HG03175 (cell line): ENCODE results near the gene SNX32.

Experiments used
- ATAC-seq: cut with Tn5 transposase; IDR thresholded peaks from one replicate; pipeline ENCODE4 v1.9.1; 2021; ENCODE audit warnings: mild to moderate bottlenecking, moderate library complexity; ENCODE audit not compliant: unreplicated experiment

The SNX32 gene

GRCh38 chr11:65854852-65855837, 21.4 kb downstream of the SNX32 start:
- ATAC-seq = no peak

GRCh38 chr11:65855927-65856363, 22.2 kb downstream of the SNX32 start:
- no peak for ATAC-seq

DNA sequence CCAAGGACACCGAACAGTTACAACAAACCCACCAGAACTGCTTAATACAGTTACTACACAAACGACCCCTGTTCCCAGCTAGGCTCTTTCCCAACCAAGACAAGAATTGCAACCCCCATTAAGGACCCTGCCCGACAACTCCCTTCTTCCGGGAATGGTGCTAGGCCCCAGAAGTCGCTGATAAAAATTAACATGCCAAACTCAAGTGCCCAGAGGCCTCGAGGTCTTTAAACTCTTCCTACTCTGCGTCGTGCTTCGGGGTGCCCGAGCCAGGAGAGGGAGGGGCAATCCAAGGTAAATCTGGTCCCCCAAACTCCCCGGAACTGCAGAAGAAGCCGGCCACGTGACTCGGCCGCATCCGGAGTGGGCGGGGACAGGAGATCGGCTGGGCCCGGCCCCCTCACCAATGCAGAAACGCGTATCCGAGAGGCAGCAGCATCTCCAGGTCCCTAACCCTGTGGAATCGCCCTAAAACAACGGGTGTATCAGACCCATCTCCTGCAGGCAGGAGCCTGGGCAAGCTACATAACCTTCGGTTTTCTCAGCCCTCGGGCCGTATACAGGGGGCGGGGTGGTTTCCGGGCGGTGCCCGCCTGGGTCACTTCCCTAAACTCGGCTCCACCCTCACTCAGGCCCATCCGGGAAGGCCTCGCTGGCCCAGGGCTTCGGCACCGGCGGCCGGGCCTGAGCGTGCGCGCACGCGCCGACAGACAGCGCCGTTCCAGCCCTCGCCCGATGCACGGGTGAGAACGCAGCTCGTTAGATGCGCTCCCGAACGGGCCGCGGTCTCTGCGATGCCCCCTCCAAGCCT, 23.1 kb downstream of the SNX32 start:
- peak; percentile 13 for ATAC-seq

DNA sequence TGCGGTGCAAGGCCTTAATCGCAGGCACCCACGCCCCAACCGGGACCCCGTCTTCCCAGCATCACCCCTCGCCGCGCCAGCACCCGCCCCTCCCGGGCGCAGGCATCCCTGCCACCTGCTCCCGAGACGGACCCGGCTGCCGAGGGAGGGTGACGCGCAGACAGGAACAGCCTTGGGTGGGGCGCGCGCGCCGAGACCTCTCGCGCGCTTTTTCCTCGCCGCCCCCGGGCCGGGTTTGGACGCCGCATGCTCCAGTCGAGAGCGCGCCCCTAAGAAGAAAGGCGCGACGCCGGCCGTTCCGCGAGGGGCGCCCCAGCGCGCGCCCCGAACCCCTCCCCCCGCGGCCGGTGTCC, 23.7 kb downstream of the SNX32 start:
- no peak for ATAC-seq

DNA sequence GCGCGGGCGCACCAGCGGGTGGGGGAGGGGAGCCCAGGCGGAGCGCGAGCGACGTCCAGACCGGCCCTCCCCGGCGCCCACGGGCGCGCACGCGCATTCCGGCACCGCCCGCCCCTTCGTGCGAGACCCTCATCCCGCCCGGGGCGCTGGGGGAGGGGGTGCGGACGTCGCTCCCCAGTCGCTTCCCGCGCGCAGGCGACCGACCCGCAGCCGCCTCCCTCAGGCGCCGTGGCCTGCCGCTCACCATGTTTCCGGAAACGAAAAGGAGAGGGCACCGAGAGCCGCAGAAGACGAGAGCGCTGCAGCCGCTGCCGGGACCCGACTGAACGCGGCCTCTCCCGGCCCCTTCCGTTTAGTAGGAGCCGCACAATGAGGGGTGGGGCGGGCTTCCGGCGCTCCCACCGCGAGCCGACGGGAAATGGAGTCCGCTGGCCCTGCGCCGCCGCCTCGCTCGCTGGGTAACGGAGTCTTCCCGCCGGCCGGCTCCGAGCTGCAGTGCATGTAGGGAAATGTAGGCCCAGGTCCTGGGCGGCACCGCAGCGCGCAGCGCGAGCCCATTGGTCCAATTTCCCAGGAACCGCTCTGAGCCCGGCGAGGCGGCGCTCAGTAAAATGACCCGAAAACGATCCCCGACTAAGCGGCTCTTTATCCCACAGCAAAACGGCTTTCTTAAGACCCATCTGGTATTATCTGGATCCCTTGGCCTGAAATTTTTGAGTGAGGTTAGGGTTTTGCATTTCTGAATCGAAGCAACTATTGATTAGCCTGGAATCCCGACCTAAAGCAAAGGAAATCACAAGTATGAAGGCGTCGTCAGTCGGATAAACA, 24.3 kb downstream of the SNX32 start, which contains the start of gene CFL1:
Gene CFL1, minus strand, starts transcription at position 328 of the 828 bp plus-strand sequence. Its CDS starts 81 bp downstream, at position 247.
- ATAC-seq = peak; percentile 44

- no peak for ATAC-seq
Observed at GRCh38 chr11:65858681-65859087, 24.9 kb downstream of the SNX32 start.

DNA sequence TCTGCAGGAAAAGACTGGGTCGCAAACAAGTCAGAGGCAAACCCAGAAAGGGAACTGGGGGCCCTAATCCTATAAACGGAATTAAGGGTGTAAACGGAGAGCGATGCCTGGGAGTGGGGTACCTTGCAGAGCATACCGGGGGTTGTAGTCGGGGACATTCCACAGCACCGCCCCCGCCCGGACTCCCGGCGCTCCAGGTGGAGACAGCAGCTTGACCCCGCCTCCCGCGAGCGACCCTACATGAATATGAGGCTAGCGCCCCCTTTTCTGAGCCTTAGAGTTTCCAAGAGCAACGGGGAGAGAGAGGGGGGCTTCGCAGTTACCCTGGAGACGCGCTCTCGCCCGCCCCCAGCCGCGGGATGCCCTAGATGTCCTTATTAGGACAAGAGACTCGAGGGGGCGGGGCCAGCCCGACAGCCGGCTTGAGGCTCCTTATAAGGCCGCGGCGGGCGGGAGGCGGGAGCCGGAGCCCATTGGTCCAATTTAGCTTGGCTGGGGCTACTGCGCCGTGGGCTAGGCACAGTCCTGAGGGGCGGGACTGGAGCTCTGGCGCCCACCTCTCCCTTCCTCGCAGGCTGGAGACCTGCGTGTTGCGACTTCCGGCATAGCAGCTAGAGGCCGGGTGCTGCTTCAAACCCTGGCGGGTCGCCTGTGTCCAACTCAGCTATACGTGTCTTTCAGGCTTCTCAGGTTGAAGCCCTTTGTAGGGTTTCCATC, 25.5 kb downstream of the SNX32 start:
- ATAC-seq = peak; percentile 54

GRCh38 chr11:65859812-65860277, 26.1 kb downstream of the SNX32 start:
- no peak for ATAC-seq

GRCh38 chr11:65860278-65861164, 26.8 kb downstream of the SNX32 start, which contains the start of gene MUS81:
Gene MUS81, plus strand, starts transcription at chr11:65860433. Its CDS starts 321 bp downstream, at chr11:65860754.
- ATAC-seq = peak; percentile 36

GRCh38 chr11:65861165-65861505, 27.4 kb downstream of the SNX32 start:
- no peak for ATAC-seq

GRCh38 chr11:65861533-65862183, 27.9 kb downstream of the SNX32 start:
- no peak for ATAC-seq

GRCh38 chr11:65862191-65862735, 28.5 kb downstream of the SNX32 start:
- ATAC-seq = no peak

GRCh38 chr11:65862941-65863888, 29.5 kb downstream of the SNX32 start:
- ATAC-seq = no peak

DNA sequence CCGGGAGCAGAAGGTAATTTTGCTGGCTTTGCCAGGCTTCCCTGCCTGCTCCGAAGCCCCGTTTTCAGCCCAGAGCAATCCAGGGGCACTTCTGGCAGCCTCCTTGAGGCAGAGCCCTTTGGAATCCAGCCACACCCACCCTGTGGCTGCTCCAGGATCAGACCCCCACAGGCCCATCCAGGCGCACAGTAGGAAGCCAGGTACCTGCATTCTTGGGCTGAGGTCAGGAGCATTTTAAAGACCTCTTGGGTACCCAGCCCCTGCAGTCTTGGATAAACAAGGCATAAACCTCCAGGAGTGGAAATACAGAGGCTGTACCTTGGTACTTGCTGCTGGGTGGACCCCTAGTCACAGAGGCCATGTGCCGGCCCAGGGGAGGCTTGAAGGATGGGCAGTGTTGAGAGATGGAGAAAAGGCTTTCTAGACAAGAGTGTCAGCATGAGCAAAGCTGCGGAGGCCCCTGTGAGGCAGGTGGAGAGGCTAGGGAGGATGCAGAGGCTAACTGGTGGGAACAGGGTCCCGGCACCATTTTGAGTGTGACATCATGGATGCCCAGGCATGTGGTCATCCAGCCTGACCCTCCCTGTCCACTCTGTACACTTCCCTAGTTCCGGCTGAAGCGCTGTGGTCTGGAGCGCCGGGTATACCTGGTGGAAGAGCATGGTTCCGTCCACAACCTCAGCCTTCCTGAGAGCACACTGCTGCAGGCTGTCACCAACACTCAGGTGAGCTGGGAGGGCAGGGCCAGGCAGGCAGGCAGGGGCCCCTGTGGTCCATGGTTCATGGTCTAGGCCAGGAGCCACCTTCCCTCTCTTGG, 30.3 kb downstream of the SNX32 start:
- no peak for ATAC-seq

DNA sequence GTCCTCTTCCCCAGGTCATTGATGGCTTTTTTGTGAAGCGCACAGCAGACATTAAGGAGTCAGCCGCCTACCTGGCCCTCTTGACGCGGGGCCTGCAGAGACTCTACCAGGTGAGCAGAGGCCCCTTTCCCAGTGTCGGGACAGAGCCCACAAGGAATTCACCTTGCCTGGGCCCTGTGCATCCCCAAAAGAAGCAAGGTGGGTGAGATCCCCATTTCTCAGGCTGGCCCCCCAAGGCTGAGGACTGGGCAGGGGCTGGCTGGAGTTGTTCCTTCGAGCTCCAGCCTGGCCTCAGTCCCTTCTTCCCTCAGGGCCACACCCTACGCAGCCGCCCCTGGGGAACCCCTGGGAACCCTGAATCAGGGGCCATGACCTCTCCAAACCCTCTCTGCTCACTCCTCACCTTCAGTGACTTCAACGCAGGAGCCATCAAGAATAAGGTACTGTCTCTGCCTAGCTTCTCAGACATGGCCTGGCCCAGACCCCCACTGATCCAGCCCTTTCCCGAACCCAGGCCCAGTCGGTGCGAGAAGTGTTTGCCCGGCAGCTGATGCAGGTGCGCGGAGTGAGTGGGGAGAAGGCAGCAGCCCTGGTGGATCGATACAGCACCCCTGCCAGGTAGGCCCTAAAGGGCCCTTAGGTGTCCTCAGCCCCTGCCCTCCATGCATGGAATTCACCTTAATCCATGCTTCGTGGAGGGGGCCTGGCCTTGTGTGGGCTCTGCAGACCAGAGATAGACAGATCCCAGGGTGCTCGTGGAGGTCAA, 31.1 kb downstream of the SNX32 start:
- ATAC-seq = no peak
